ENCODE results near the gene TPST2. TPM values are rescaled to one million over a fixed set of nuclear protein-coding genes. Genes with fewer than 3 reads are reported as not detected.

Gene TPST2
- total and polyA plus RNA-seq, 2 donors (not counting 3 experiments of a cell fraction or from before 2014, with no cell fraction given), result 49.4 to 121 TPM

- intact Hi-C loops (cut with micrococcal nuclease) (no loop called here), dilution Hi-C loops (cut with MboI; ENCODE audit: extremely low pct_ligation_motif_present, low sequenced_read_pairs) (no loop called here)
- Histone ChIP-seq H3K27me3 (ENCODE audit: control insufficient read depth in 2 of 2, insufficient read depth in 2 of 2, low read length in 2 of 2) (peaks cover 0 to 3% of the 10 kb centered on the region in 2 experiments), H3K9me1 (replicated peaks; ENCODE audit: control insufficient read depth, extremely low read depth, insufficient read depth, low read length) (no peaks in the 10 kb centered on the region), H2AFZ (ENCODE audit: low read depth, low read length) (no peak overlapping the region), H3K79me2 (ENCODE audit: control insufficient read depth, insufficient read depth, low read length) (no peaks in the 10 kb centered on the region), H3K36me3 (ENCODE audit: control insufficient read depth in 2 of 2, extremely low read depth in 1 of 2, insufficient read depth in 2 of 2, low read length in 2 of 2) (no peaks in the 10 kb centered on the region), H3K27ac (ENCODE audit: insufficient read depth, low read depth, low read length) (no peak overlapping the region), H3K4me1 (ENCODE audit: control insufficient read depth, extremely low read depth, insufficient read depth, low read length) (peaks cover 8% of the 10 kb centered on the region), H4K20me1 (replicated peaks; ENCODE audit: control insufficient read depth, extremely low read depth, insufficient read depth, low read length) (no peaks in the 10 kb centered on the region), H3K4me2 (ENCODE audit: insufficient read depth, low read length) (no peak overlapping the region), H3K9me3 (replicated peaks; ENCODE audit: control insufficient read depth, insufficient read depth, low read length) (no peaks in the 10 kb centered on the region), H3K4me3 (replicated peaks in 1 of 3; ENCODE audit: insufficient read depth in 1 of 3, low read depth in 1 of 3, low read length in 3 of 3) (no peak overlapping the region), H3K9ac (replicated peaks; ENCODE audit: extremely low read depth, insufficient read depth, low read length) (no peak overlapping the region)
- FAIRE-seq (peak; percentile 44), DNase-seq (ENCODE audit: low read depth, low spot score) (no peak)
- ChIA-PET CTCF (interaction anchor here (1.0 kb wide), 1 partner anchor 128 kb away, joined by 3 read pairs; no protein-coding TSS in a partner anchor), POLR2A (no interaction called here)
- BruUV-seq (replicated peaks), result no TSS peak
- no peak for TF ChIP-seq POLR2A (IDR thresholded peaks at IDR 0.05; ENCODE audit: low read depth, low read length)
- no peak for TF ChIP-seq JUN (IDR thresholded peaks at IDR 0.05; ENCODE audit: borderline replicate concordance, insufficient read depth, insufficient read length, low read depth)
- TF ChIP-seq CTCF (IDR thresholded peaks at IDR 0.05; ENCODE audit: extremely low read depth in 1 of 2, insufficient read depth in 1 of 2, low read depth in 1 of 2, low read length in 2 of 2), result no peak
- TF ChIP-seq, protein P1, sequence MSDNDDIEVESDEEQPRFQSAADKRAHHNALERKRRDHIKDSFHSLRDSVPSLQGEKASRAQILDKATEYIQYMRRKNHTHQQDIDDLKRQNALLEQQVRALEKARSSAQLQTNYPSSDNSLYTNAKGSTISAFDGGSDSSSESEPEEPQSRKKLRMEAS (IDR thresholded peaks at IDR 0.05; ENCODE audit: insufficient read depth, insufficient read length), result no peak
- TF ChIP-seq GATA2 (IDR thresholded peaks at IDR 0.05; ENCODE audit: insufficient read depth, insufficient read length, low read depth, low read length), result no peak
- TF ChIP-seq EZH2 (IDR thresholded peaks at IDR 0.05; ENCODE audit: borderline replicate concordance, low read depth, low read length, severe bottlenecking), result no peak
- TF ChIP-seq MYC (IDR thresholded peaks at IDR 0.05; ENCODE audit: low read depth, low read length), result no peak
- TF ChIP-seq FOS (IDR thresholded peaks at IDR 0.05; ENCODE audit: borderline replicate concordance, insufficient read depth, low read length), result no peak
- no peak for TF ChIP-seq POLR2AphosphoS5 (IDR thresholded peaks at IDR 0.05; ENCODE audit: insufficient read depth, low read depth, low read length)
These were observed 41.4 kb upstream of the TPST2 start for GRCh38 chr22:26631282-26631681.
